ENCODE results near the gene CNIH4.

- TF ChIP-seq POLR2A (IDR thresholded peaks at IDR 0.05; ENCODE audit: low read length) (no peak), GATA1 (IDR thresholded peaks at IDR 0.05; ENCODE audit: low read depth, low read length) (no peak)
Measured at GRCh38 chr1:224387943-224388342, 31.3 kb downstream of the CNIH4 start.

All from erythroblast (primary cell).